ENCODE data around the gene PLTP.

PLTP gene

GRCh38 chr20:45940053-45940452, 28.1 kb upstream of the PLTP start:
- Histone ChIP-seq H3K9me3 (ENCODE audit: control insufficient read depth, insufficient read depth, low read depth, low read length) (no peaks in the 10 kb centered on the region), H3K4me1 (ENCODE audit: control insufficient read depth, insufficient read depth, low read length) (peaks cover 9% of the 10 kb centered on the region), H3K4me3 (ENCODE audit: low read depth, low read length) (no peak overlapping the region), H3K36me3 (ENCODE audit: control insufficient read depth in 2 of 2, insufficient read depth in 1 of 2, low read length in 2 of 2) (peaks cover 6 to 63% of the 10 kb centered on the region in 2 experiments; a peak in 2 of 3 replicates), H3K27ac (ENCODE audit: extremely low read depth, low read depth, low read length) (no peak overlapping the region)
- TF ChIP-seq ZNF121 (tag by site-specific recombination; IDR thresholded peaks at IDR 0.05) (no peak), ZSCAN23 (tag by site-specific recombination; IDR thresholded peaks at IDR 0.05) (no peak), ZNF354C (tag by site-specific recombination; IDR thresholded peaks at IDR 0.05; ENCODE audit: borderline replicate concordance, low read depth) (no peak), ZBTB11 (tag by site-specific recombination; conservative IDR thresholded peaks at IDR 0.05; ENCODE audit: low read depth) (no peak), ZNF114 (tag by site-specific recombination; IDR thresholded peaks at IDR 0.05) (no peak), IKZF3 (tag by site-specific recombination; IDR thresholded peaks at IDR 0.05) (no peak), ZNF501 (tag by site-specific recombination; IDR thresholded peaks at IDR 0.05) (no peak), ZNF48 (tag by site-specific recombination; IDR thresholded peaks at IDR 0.05) (no peak), ZNF433 (tag by site-specific recombination; IDR thresholded peaks at IDR 0.05; ENCODE audit: low read depth) (no peak), GLI4 (tag by site-specific recombination; IDR thresholded peaks at IDR 0.05) (no peak), OVOL3 (tag by site-specific recombination; IDR thresholded peaks at IDR 0.05) (no peak), ZNF426 (tag by site-specific recombination; IDR thresholded peaks at IDR 0.05) (no peak), SCRT1 (tag by site-specific recombination; IDR thresholded peaks at IDR 0.05; ENCODE audit: borderline replicate concordance) (no peak), PRDM2 (tag by site-specific recombination; IDR thresholded peaks at IDR 0.05; ENCODE audit: borderline replicate concordance) (no peak), ZNF768 (tag by site-specific recombination; IDR thresholded peaks at IDR 0.05) (no peak), ZNF596 (tag by site-specific recombination; IDR thresholded peaks at IDR 0.05) (no peak), ZNF658 (tag by site-specific recombination; IDR thresholded peaks at IDR 0.05) (no peak)
- TF ChIP-seq, protein P1, sequence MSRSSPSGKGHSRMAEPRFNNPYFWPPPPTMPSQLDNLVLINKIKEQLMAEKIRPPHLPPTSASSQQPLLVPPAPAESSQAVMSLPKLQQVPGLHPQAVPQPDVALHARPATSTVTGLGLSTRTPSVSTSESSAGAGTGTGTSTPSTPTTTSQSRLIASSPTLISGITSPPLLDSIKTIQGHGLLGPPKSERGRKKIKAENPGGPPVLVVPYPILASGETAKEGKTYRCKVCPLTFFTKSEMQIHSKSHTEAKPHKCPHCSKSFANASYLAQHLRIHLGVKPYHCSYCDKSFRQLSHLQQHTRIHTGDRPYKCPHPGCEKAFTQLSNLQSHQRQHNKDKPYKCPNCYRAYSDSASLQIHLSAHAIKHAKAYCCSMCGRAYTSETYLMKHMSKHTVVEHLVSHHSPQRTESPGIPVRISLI (tag by site-specific recombination; IDR thresholded peaks at IDR 0.05), result no peak
- ChIA-PET POLR2A (no interaction called here), CTCF (interaction anchor here (0.9 kb wide), 1 partner anchor 140 kb away, joined by 3 read pairs; no protein-coding TSS in a partner anchor)
